Effector memory CD8-positive, alpha-beta T cell (primary cell): Measurements from ENCODE around the gene DLX3.

Experiments
- ATAC-seq: fragments of 150-1000 bp; cut with Tn5 transposase; replicated peaks from 2 replicates; pipeline ENCODE4 v1.10.0; 2021; ENCODE audit warnings: mild to moderate bottlenecking, moderate library complexity
- DNase-seq, 3 experiments: peaks; one replicate each; pipeline ENCODE4 v3.0.0; 2021
- H3K27ac Mint-ChIP-seq, 2 donors: one replicate each; pipeline ENCODE4 v1.8.0; 2022; ENCODE audit warnings: mild to moderate bottlenecking in 2 of 2, mixed read lengths in 2 of 2, moderate library complexity in 2 of 2
- H3K27me3 Mint-ChIP-seq, 2 donors: one replicate each; pipeline ENCODE4 v1.8.0; 2022; ENCODE audit warnings: mixed read lengths in 2 of 2
- H3K36me3 Mint-ChIP-seq: one replicate; pipeline ENCODE4 v1.8.0; 2022; ENCODE audit warnings: mild to moderate bottlenecking, moderate library complexity, mixed read lengths; ENCODE audit not compliant: insufficient read depth
- H3K4me1 Mint-ChIP-seq, 2 donors: one replicate each; pipeline ENCODE4 v1.8.0; 2022; ENCODE audit warnings: low read depth in 2 of 2, mixed read lengths in 2 of 2
- H3K4me3 Mint-ChIP-seq, 2 donors: one replicate each; pipeline ENCODE4 v1.8.0; 2022; ENCODE audit warnings: mild to moderate bottlenecking in 2 of 2, mixed read lengths in 2 of 2, moderate library complexity in 2 of 2
- H3K9me3 Mint-ChIP-seq, 2 donors: one replicate each; pipeline ENCODE4 v1.8.0; 2022; ENCODE audit warnings: mixed read lengths in 2 of 2

The DLX3 gene

DNA sequence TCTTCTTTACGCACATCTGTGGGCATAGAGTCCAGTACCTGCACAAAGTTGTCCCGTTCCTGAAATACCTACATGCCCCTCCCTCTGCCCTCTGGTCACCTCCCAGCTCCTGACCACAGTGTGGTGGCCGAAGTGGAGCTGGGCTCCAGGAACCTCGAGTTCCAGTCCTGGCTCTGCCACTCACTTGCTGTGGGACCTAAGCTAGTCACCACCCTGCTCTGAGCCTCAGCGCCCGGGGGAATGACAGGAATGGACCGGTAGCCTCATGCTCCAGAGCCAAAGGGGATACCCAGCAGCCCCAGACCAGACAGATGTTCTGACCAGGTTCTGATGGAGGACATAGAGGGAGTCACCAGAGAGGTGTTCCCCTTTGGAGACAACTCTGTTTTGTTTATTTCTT is 34.2 kb upstream of the DLX3 start:
- ATAC-seq (no peak), DNase-seq (no peak)
- no peak overlapping the region for H3K27ac Mint-ChIP-seq
- no peak overlapping the region for H3K4me3 Mint-ChIP-seq
- no peaks in the 10 kb centered on the region for H3K9me3 Mint-ChIP-seq
- peaks cover 4 to 13% of the 10 kb centered on the region in 2 donors for H3K4me1 Mint-ChIP-seq
- H3K27me3 Mint-ChIP-seq, result peaks cover 21 to 56% of the 10 kb centered on the region in 2 donors
- H3K36me3 Mint-ChIP-seq, result peaks cover 6% of the 10 kb centered on the region

GRCh38 chr17:50028736-50029120 is 33.7 kb upstream of the DLX3 start:
- peak overlapping the region in 1 of 2 donors; percentile 28 for H3K4me3 Mint-ChIP-seq
- ATAC-seq (no peak), DNase-seq (no peak)
- H3K4me1 Mint-ChIP-seq, result peaks cover 4 to 13% of the 10 kb centered on the region in 2 donors
- peaks cover 4% of the 10 kb centered on the region for H3K36me3 Mint-ChIP-seq
- H3K27ac Mint-ChIP-seq, result no peak overlapping the region
- H3K27me3 Mint-ChIP-seq, result peaks cover 21 to 51% of the 10 kb centered on the region in 2 donors
- no peaks in the 10 kb centered on the region for H3K9me3 Mint-ChIP-seq

GRCh38 chr17:50027881-50028735 is 33.1 kb upstream of the DLX3 start:
- ATAC-seq (no peak), DNase-seq (no peak)
- Mint-ChIP-seq H3K9me3 (no peaks in the 10 kb centered on the region), H3K27me3 (peaks cover 21 to 45% of the 10 kb centered on the region in 2 donors), H3K27ac (no peak overlapping the region), H3K4me1 (peaks cover 4 to 13% of the 10 kb centered on the region in 2 donors), H3K36me3 (peaks cover 4% of the 10 kb centered on the region), H3K4me3 (peak overlapping the region; percentile 28 to 62)

DNA sequence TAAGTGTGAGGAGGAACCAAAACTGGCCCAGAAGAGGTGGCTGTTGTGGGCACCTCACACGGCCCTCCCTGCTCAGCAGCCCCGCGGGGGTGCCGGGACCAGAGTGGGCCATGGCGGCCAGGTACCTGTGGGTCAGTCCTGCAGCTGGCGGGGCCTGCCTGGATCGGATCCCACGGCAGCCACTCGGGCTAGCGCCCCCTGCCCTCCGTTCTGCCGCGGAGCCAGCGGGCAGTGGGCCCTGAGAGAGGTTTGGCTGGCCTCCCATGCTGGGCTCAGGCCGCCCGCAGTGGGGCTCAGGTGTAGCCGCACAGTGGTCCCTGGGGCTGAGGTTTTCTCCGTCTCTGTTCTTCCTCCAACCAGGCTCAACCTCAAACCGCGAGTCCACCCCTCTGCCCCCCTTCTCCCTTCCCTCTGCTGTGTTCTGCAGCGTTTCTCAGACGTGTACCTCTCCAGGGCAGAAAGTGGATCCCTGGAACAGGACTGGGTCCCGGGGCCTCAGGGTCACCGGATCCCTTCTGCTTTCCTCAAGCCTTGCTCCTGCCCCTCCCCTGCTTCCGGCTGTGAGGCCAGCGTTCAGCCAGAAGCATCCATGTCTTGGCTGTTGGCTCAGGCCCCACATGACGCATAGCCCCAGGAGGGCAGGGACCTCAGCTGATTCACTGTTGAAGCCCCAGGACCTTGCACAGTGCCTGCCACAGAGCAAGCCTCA is 32.3 kb upstream of the DLX3 start:
- H3K27ac Mint-ChIP-seq, result no peak overlapping the region
- H3K36me3 Mint-ChIP-seq, result peaks cover 4% of the 10 kb centered on the region
- H3K27me3 Mint-ChIP-seq, result peaks cover 21 to 46% of the 10 kb centered on the region in 2 donors
- DNase-seq, result peak in 1 of 3 experiments; percentile 7
- peak overlapping the region; percentile 37 to 62 for H3K4me3 Mint-ChIP-seq
- ATAC-seq, result peak; percentile 51
- H3K4me1 Mint-ChIP-seq, result peaks cover 4 to 13% of the 10 kb centered on the region in 2 donors
- H3K9me3 Mint-ChIP-seq, result no peaks in the 10 kb centered on the region

GRCh38 chr17:50026837-50027171 is 31.8 kb upstream of the DLX3 start:
- Mint-ChIP-seq H3K27me3 (peaks cover 25 to 47% of the 10 kb centered on the region in 2 donors), H3K4me3 (no peak overlapping the region), H3K4me1 (peaks cover 4 to 13% of the 10 kb centered on the region in 2 donors), H3K36me3 (peaks cover 4% of the 10 kb centered on the region), H3K27ac (no peak overlapping the region), H3K9me3 (no peaks in the 10 kb centered on the region)
- DNase-seq, result peak; percentile 77 to 83 (median 78)
- ATAC-seq, result peak; percentile 84

DNA sequence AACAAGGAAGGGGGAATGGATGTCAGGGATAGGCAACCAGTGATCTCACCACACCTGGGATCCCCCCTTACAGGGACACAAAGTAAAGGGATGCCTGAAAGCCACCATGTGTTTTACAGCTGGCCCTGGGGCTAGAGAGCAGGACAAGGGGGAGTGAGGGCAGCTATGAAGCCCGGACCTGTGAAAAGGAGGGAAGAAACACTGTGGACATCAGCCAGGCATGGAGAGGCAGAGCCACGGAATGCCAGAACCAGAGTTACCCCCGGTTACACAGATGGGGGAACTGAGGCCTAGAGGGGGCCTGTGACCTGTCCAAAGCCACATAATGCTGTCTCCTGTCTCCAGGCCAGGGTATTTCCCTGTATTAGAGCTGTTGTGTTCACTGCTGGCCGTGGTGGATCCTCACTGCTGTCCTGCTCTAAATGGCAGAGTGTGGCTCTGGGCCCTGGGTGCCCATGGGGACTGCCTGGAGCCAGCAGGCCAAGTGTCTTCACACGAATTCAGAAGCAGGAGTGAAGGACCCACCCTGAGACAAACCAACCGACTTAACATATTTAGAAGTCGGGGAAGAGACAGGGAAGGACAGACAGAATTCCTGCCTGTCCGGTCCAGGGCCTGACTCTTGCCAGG is 31.1 kb upstream of the DLX3 start:
- no peak for DNase-seq
- peaks cover 4 to 13% of the 10 kb centered on the region in 2 donors for H3K4me1 Mint-ChIP-seq
- H3K36me3 Mint-ChIP-seq, result peaks cover 4% of the 10 kb centered on the region
- peaks cover 31 to 47% of the 10 kb centered on the region in 2 donors for H3K27me3 Mint-ChIP-seq
- H3K4me3 Mint-ChIP-seq, result no peak overlapping the region
- ATAC-seq, result no peak
- no peak overlapping the region for H3K27ac Mint-ChIP-seq
- H3K9me3 Mint-ChIP-seq, result no peaks in the 10 kb centered on the region

DNA sequence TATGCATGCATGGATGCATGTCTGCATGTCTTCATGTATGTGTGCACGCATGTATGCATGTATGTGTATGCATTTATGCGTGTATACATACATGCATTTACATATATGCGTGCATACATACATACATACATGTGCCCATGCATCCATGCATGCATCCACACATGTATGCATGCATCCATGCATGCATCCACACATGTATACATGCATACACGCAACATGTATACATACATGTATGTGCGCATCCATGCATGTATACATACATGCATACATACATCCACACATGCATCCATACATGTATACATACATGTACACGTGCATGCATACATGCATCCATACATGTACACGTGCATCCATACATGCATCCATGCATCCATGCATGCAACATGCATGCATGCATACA is 29.8 kb upstream of the DLX3 start:
- ATAC-seq, result no peak

GRCh38 chr17:50023520-50023919 is 28.5 kb upstream of the DLX3 start:
- Mint-ChIP-seq H3K36me3 (no peaks in the 10 kb centered on the region), H3K27me3 (peaks cover 34 to 44% of the 10 kb centered on the region in 2 donors), H3K27ac (no peak overlapping the region), H3K4me1 (peaks cover 4 to 11% of the 10 kb centered on the region in 2 donors), H3K9me3 (no peaks in the 10 kb centered on the region), H3K4me3 (no peak overlapping the region)
- no peak for DNase-seq
- ATAC-seq, result no peak

More for the DNA sequence above, 29.8 kb upstream of the DLX3 start:
- Mint-ChIP-seq H3K4me3 (no peak overlapping the region), H3K36me3 (peaks cover 4% of the 10 kb centered on the region), H3K4me1 (peaks cover 4 to 13% of the 10 kb centered on the region in 2 donors), H3K27ac (no peak overlapping the region), H3K27me3 (peaks cover 36 to 43% of the 10 kb centered on the region in 2 donors), H3K9me3 (no peaks in the 10 kb centered on the region)
- DNase-seq, result no peak

GRCh38 chr17:50022463-50023130 is 27.6 kb upstream of the DLX3 start:
- no peak overlapping the region for H3K27ac Mint-ChIP-seq
- H3K4me3 Mint-ChIP-seq, result no peak overlapping the region
- H3K9me3 Mint-ChIP-seq, result no peaks in the 10 kb centered on the region
- ATAC-seq (no peak), DNase-seq (no peak)
- peaks cover 3 to 9% of the 10 kb centered on the region in 2 donors for H3K4me1 Mint-ChIP-seq
- peaks cover 26 to 35% of the 10 kb centered on the region in 2 donors for H3K27me3 Mint-ChIP-seq
- no peaks in the 10 kb centered on the region for H3K36me3 Mint-ChIP-seq

- peaks cover 0 to 5% of the 10 kb centered on the region in 2 donors for H3K4me1 Mint-ChIP-seq
- peaks cover 23 to 31% of the 10 kb centered on the region in 2 donors for H3K27me3 Mint-ChIP-seq
- ATAC-seq, result no peak
- H3K36me3 Mint-ChIP-seq, result no peaks in the 10 kb centered on the region
- H3K27ac Mint-ChIP-seq, result no peak overlapping the region
- H3K4me3 Mint-ChIP-seq, result no peak overlapping the region
- H3K9me3 Mint-ChIP-seq, result no peaks in the 10 kb centered on the region
- no peak for DNase-seq
These were observed 26.8 kb upstream of the DLX3 start for GRCh38 chr17:50021681-50022370.

DNA sequence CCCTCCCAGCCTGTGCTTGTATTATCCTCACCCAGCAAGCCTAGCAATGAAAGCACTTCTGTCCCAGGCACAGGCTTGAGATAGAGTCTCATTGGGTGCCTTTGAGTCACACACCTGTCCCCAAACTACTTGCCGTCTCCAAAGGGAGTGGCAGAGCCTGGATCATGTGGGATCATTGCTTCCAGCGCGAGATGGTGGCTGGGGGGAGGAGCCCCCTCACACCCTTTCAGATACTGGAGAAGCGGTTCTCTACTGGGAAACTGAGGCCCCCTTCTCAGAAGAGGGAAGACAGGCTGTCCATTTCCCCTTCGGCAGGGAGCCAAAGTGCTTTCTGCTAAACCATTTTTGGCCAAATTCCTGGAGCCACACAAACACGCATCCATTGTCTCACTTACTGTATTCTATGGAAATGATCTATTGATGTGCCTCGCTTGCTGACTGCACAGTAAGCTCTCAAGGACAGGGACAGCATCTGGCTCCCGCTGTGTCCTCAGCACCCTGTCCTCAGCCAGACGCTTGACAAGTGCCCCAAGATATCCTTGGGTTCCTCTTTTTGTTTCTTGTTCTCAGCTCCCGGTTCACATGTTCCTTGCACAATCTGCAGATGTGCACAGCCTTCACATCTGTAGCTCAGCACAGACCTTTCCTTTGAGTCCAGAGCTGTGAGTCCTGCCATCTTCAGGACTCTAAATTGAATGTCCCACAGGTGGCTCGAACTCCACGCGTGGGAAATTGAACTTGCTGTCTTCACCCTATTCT is 26.0 kb upstream of the DLX3 start:
- Mint-ChIP-seq H3K4me3 (no peak overlapping the region), H3K9me3 (no peaks in the 10 kb centered on the region), H3K4me1 (no peaks in the 10 kb centered on the region), H3K27me3 (peaks cover 23 to 39% of the 10 kb centered on the region in 2 donors), H3K36me3 (no peaks in the 10 kb centered on the region), H3K27ac (no peak overlapping the region)
- DNase-seq, result no peak
- no peak for ATAC-seq

GRCh38 chr17:50018909-50019308 is 23.9 kb upstream of the DLX3 start:
- Mint-ChIP-seq H3K27ac (no peak overlapping the region), H3K9me3 (peaks cover 0 to 5% of the 10 kb centered on the region in 2 donors), H3K36me3 (no peaks in the 10 kb centered on the region), H3K4me3 (no peak overlapping the region), H3K4me1 (no peaks in the 10 kb centered on the region), H3K27me3 (peaks cover 23 to 48% of the 10 kb centered on the region in 2 donors)
- no peak for DNase-seq
- no peak for ATAC-seq
